SK-N-SH (cell line): ENCODE data around the gene ZFP57.

Experiments used
- EP300 ChIP-seq, 2 experiments: IDR thresholded peaks; 2 replicates each; pipeline versions ENCODE4 v1.4.0 to v1.6.1; 2012; ENCODE audit warnings: borderline replicate concordance in 1 of 2, low read depth in 1 of 2, low read length in 1 of 2
- EZH2phosphoT487 ChIP-seq: fragments of 200-600 bp; sonication (generic); IDR thresholded peaks from 2 replicates; pipeline ENCODE4 v1.6.1; 2017; ENCODE audit warnings: low read depth, mixed run types, mild to moderate bottlenecking, antibody characterized with exemption, moderate library complexity, borderline replicate concordance
- GATA2 ChIP-seq: sonication (generic); formaldehyde crosslinking; IDR thresholded peaks from 2 replicates; pipeline ENCODE4 v1.5.0; 2020; ENCODE audit warnings: mild to moderate bottlenecking, missing genetic modification reagents
- IRF3 ChIP-seq: fragments of 150-350 bp; IDR thresholded peaks from 2 replicates; pipeline ENCODE4 v1.6.1; 2016; ENCODE audit warnings: mild to moderate bottlenecking, low read depth, low read length
- MEF2A ChIP-seq: IDR thresholded peaks from 2 replicates; pipeline ENCODE4 v1.4.0; 2012; ENCODE audit warnings: low read depth, borderline replicate concordance
- POLR2AphosphoS5 ChIP-seq: IDR thresholded peaks from 2 replicates; pipeline ENCODE4 v1.6.1; 2012; ENCODE audit warnings: low read depth, low read length
- RAD21 ChIP-seq: IDR thresholded peaks from 2 replicates; pipeline ENCODE4 v1.6.1; 2012; ENCODE audit warnings: mild to moderate bottlenecking, low read length
- TEAD4 ChIP-seq: IDR thresholded peaks from 2 replicates; pipeline ENCODE4 v1.4.0; 2012; ENCODE audit warnings: mild to moderate bottlenecking, borderline replicate concordance; ENCODE audit not compliant: insufficient read depth
- TF ChIP-seq, protein P1 (sequence below): fragments of 200-600 bp; sonication (generic); IDR thresholded peaks from 2 replicates; pipeline ENCODE4 v1.6.1; 2017; ENCODE audit warnings: antibody characterized with exemption, mild to moderate bottlenecking, moderate library complexity

- TF ChIP-seq POLR2AphosphoS5 (no peak), RAD21 (no peak), IRF3 (no peak), EP300 (IDR thresholded peaks at IDR 0.05; ENCODE audit: borderline replicate concordance in 1 of 2, low read depth in 1 of 2, low read length in 1 of 2) (no peak), EZH2phosphoT487 (no peak), MEF2A (no peak), TEAD4 (no peak), GATA2 (CRISPR knock-in tag) (no peak)
- TF ChIP-seq, protein P1, sequence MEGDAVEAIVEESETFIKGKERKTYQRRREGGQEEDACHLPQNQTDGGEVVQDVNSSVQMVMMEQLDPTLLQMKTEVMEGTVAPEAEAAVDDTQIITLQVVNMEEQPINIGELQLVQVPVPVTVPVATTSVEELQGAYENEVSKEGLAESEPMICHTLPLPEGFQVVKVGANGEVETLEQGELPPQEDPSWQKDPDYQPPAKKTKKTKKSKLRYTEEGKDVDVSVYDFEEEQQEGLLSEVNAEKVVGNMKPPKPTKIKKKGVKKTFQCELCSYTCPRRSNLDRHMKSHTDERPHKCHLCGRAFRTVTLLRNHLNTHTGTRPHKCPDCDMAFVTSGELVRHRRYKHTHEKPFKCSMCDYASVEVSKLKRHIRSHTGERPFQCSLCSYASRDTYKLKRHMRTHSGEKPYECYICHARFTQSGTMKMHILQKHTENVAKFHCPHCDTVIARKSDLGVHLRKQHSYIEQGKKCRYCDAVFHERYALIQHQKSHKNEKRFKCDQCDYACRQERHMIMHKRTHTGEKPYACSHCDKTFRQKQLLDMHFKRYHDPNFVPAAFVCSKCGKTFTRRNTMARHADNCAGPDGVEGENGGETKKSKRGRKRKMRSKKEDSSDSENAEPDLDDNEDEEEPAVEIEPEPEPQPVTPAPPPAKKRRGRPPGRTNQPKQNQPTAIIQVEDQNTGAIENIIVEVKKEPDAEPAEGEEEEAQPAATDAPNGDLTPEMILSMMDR = no peak
Observed at GRCh38 chr6:29630315-29630714, 50.6 kb downstream of the ZFP57 start.
